Nephron progenitor cell (in vitro differentiated cells): Measurements from ENCODE around the gene AGPAT1.
"Not testable (repeated sequence)": the region's sequence is repeated elsewhere in the genome, so short reads cannot be mapped to it uniquely, and the experiment has no call there.

Experiments
- DNase-seq: peaks from one replicate; pipeline ENCODE4 v3.0.0; 2021
- H3K27ac Mint-ChIP-seq: 2 replicates; pipeline ENCODE4 v1.8.0; 2021; ENCODE audit warnings: mild to moderate bottlenecking, moderate library complexity, mixed read lengths
- H3K27me3 Mint-ChIP-seq: 2 replicates; pipeline ENCODE4 v1.8.0; 2021; ENCODE audit warnings: mild to moderate bottlenecking, low read depth, mixed read lengths; ENCODE audit not compliant: poor library complexity
- H3K36me3 Mint-ChIP-seq: 2 replicates; pipeline ENCODE4 v1.8.0; 2021; ENCODE audit warnings: low read depth, mixed read lengths
- H3K4me1 Mint-ChIP-seq: 2 replicates; pipeline ENCODE4 v1.8.0; 2021; ENCODE audit warnings: mixed read lengths
- H3K4me3 Mint-ChIP-seq: 2 replicates; pipeline ENCODE4 v1.8.0; 2021; ENCODE audit warnings: mild to moderate bottlenecking, moderate library complexity, mixed read lengths
- H3K9me3 Mint-ChIP-seq: 2 replicates; pipeline ENCODE4 v1.8.0; 2021; ENCODE audit warnings: mild to moderate bottlenecking, moderate library complexity, mixed read lengths
- CTCF ChIP-seq: fragments of 200-600 bp; sonication (generic); IDR thresholded peaks from 2 replicates; pipeline ENCODE4 v1.5.0; 2021; ENCODE audit warnings: antibody characterized with exemption

AGPAT1 gene

GRCh38 chr6:32188381-32189068, 12.6 kb upstream of the AGPAT1 start:
- Mint-ChIP-seq H3K4me3 (peak overlapping the region; percentile 97), H3K36me3 (peaks cover 25% of the 10 kb centered on the region), H3K9me3 (no peaks in the 10 kb centered on the region), H3K27ac (peak overlapping the region; percentile 96), H3K4me1 (peaks cover 76% of the 10 kb centered on the region), H3K27me3 (no peaks in the 10 kb centered on the region)
- no peak for DNase-seq
- TF ChIP-seq CTCF = no peak

- DNase-seq, H3K9me3 Mint-ChIP-seq, H3K27me3 Mint-ChIP-seq: not testable (repeated sequence)
- Mint-ChIP-seq H3K27ac (peak overlapping the region; percentile 97), H3K4me3 (peak overlapping the region; percentile 97), H3K4me1 (peaks cover 69% of the 10 kb centered on the region), H3K36me3 (peaks cover 25% of the 10 kb centered on the region)
Observed at GRCh38 chr6:32187725-32188380, 12.0 kb upstream of the AGPAT1 start.

DNA sequence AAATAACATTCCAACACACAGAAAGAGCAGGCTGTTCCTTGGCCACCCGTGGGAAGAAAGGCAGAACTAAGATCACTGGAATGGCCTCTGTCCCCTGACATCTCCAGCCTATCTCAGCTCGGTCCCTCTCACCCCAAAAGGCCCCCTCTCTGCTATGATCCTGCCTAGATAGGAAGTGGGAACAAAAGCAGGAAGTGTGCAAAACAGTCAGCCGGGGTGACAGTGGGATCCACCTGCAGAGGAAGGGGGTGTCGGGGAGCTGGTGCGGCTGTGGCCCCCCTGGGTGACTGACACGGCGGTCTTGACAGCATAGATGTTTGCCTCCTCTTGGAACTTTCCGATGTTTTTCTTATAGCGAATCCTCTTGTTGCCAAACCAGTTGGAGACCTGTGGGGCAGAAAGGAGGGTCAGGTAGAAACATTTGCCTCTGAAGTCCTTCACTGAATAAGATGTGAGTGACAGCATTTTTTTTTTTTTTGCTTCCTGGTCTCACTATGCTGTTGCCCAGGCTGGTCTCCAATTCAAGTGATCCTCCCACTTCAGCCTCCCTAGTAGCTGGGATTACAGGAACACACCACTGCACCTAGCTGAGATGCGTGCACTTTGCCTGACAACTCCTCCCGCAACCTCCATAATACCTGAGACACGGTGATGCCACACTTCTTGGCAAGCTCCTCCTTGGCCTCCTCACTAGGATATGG, 11.3 kb upstream of the AGPAT1 start:
- Mint-ChIP-seq H3K4me1 (peaks cover 62% of the 10 kb centered on the region), H3K36me3 (peaks cover 25% of the 10 kb centered on the region), H3K4me3 (peak overlapping the region; percentile 97), H3K27me3 (no peaks in the 10 kb centered on the region), H3K9me3 (no peaks in the 10 kb centered on the region), H3K27ac (peak overlapping the region; percentile 97)
- no peak for TF ChIP-seq CTCF
- DNase-seq = no peak

- Mint-ChIP-seq H3K36me3 (peaks cover 28% of the 10 kb centered on the region), H3K4me3 (peak overlapping the region; percentile 75), H3K4me1 (peaks cover 57% of the 10 kb centered on the region), H3K27ac (peak overlapping the region; percentile 95)
- H3K9me3 Mint-ChIP-seq, DNase-seq, H3K27me3 Mint-ChIP-seq: not testable (repeated sequence)
Observed at GRCh38 chr6:32186151-32186840, 10.4 kb upstream of the AGPAT1 start.

- H3K36me3 Mint-ChIP-seq = peaks cover 34% of the 10 kb centered on the region
- H3K4me1 Mint-ChIP-seq = peaks cover 57% of the 10 kb centered on the region
- peak; percentile 63 for DNase-seq
- peak overlapping the region; percentile 95 for H3K27ac Mint-ChIP-seq
- not testable (repeated sequence) for H3K9me3 Mint-ChIP-seq, H3K27me3 Mint-ChIP-seq
- peak overlapping the region; percentile 75 for H3K4me3 Mint-ChIP-seq
Observed at GRCh38 chr6:32185681-32186131, 9.8 kb upstream of the AGPAT1 start.

GRCh38 chr6:32184084-32184640, 8.3 kb upstream of the AGPAT1 start, which contains the start of gene AGER:
Gene AGER, minus strand, starts transcription at chr6:32184253. Its CDS starts 31 bp downstream, at chr6:32184222.
- DNase-seq = no peak
- Mint-ChIP-seq H3K4me1 (peaks cover 65% of the 10 kb centered on the region), H3K9me3 (no peaks in the 10 kb centered on the region), H3K4me3 (no peak within 1 kb of the TSS), H3K36me3 (peaks cover 44% of the 10 kb centered on the region), H3K27ac (peak within 1 kb of the TSS; percentile 93), H3K27me3 (no peaks in the 10 kb centered on the region)
- no peak for TF ChIP-seq CTCF
